ENCODE results near the gene DNMT3B.

The DNMT3B gene

GRCh38 chr20:32841632-32842031 is 79.4 kb downstream of the DNMT3B start:
- no peak overlapping the region for H3K27ac ChIP-seq
- no peaks in the 10 kb centered on the region for H3K27me3 ChIP-seq
- TF ChIP-seq, protein P1, sequence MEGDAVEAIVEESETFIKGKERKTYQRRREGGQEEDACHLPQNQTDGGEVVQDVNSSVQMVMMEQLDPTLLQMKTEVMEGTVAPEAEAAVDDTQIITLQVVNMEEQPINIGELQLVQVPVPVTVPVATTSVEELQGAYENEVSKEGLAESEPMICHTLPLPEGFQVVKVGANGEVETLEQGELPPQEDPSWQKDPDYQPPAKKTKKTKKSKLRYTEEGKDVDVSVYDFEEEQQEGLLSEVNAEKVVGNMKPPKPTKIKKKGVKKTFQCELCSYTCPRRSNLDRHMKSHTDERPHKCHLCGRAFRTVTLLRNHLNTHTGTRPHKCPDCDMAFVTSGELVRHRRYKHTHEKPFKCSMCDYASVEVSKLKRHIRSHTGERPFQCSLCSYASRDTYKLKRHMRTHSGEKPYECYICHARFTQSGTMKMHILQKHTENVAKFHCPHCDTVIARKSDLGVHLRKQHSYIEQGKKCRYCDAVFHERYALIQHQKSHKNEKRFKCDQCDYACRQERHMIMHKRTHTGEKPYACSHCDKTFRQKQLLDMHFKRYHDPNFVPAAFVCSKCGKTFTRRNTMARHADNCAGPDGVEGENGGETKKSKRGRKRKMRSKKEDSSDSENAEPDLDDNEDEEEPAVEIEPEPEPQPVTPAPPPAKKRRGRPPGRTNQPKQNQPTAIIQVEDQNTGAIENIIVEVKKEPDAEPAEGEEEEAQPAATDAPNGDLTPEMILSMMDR (IDR thresholded peaks at IDR 0.05): no peak
- H3K4me1 ChIP-seq (ENCODE audit: control insufficient read depth in 1 of 2, insufficient read depth in 1 of 2, low read depth in 1 of 2, low read length in 1 of 2): peaks cover 0 to 4% of the 10 kb centered on the region in 2 experiments
- H3K36me3 ChIP-seq: peaks cover 95% of the 10 kb centered on the region
- H3K9me3 ChIP-seq: no peaks in the 10 kb centered on the region
- H3K4me3 ChIP-seq (ENCODE audit: low read depth in 1 of 2, low read length in 1 of 2): no peak overlapping the region

DNA sequence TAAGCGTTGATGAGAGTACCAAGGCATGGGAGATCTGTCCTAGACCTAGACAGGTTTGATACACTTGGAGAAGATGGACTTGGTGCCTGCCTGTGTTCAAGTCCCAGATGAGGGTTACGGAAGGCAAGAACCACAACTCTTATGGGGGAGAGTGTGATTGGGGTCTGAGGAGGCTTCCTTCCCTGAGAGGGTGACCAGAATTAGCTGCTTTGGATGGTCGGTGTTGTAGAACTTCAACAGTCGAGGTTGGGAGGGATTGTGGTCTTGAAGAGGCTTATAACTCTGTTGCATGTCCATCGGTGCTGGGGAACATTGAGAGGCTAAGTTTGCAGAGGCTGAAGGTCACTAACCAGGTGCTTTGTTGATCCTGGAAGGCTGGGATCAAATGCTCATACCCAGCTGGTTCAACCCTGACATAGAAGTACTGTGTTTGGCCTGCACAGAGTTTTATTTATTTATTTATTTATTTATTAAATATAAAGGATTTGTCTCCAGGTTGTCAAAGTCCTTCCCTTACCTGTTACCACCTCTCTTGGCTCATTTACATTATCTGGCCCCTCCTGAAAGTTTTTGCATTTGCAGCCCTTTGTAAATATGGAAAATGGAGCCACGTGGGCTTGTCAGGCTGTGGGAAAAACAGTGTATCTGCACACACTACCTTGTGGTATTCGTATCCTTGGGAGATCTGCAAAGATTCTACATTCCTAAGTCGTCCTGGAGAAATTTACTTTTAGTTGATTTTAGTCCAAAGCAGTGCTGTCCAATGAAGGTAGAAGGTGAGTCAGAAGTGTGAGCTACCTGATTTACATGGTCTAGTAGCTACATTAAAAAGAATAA is 80.7 kb downstream of the DNMT3B start:
- Histone ChIP-seq H3K36me3 (peaks cover 95% of the 10 kb centered on the region), H3K4me1 (ENCODE audit: control insufficient read depth in 1 of 2, insufficient read depth in 1 of 2, low read depth in 1 of 2, low read length in 1 of 2) (peaks cover 0 to 4% of the 10 kb centered on the region in 2 experiments), H3K9me3 (no peaks in the 10 kb centered on the region), H3K27ac (no peak overlapping the region), H3K4me3 (ENCODE audit: low read depth in 1 of 2, low read length in 1 of 2) (no peak overlapping the region), H3K27me3 (no peaks in the 10 kb centered on the region)
- TF ChIP-seq, protein P1 (IDR thresholded peaks at IDR 0.05): no peak

DNA sequence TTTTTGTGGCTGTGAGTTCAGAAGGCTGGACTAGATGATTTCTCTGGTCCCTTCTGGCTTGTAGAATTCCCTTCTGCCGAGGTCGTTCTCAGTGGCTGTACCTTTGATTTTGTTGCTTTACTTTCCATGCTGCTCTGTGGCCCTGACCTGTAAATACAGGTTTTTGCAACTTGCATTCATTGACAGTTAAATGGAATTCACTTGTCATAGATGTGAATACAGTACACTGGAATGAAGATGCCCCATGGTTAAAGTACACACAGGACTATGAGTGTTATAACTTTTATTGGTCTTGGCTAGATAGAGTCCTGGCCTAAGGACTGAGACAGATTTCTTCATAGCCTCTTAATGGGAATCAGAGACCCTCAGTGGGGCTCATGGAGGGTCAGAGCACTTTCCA is 83.6 kb downstream of the DNMT3B start:
- TF ChIP-seq, protein P1 (IDR thresholded peaks at IDR 0.05): no peak
- H3K36me3 ChIP-seq: peaks cover 92% of the 10 kb centered on the region

GRCh38 chr20:32846852-32847251 is 84.7 kb downstream of the DNMT3B start:
- Histone ChIP-seq H3K4me1 (ENCODE audit: control insufficient read depth in 1 of 2, insufficient read depth in 1 of 2, low read depth in 1 of 2, low read length in 1 of 2) (no peaks in the 10 kb centered on the region), H3K9me3 (no peaks in the 10 kb centered on the region), H3K27me3 (no peaks in the 10 kb centered on the region), H3K27ac (no peak overlapping the region), H3K4me3 (ENCODE audit: low read depth in 1 of 2, low read length in 1 of 2) (no peak overlapping the region), H3K36me3 (peaks cover 92% of the 10 kb centered on the region)
- TF ChIP-seq, protein P1 (IDR thresholded peaks at IDR 0.05): no peak

More for the DNA sequence above, 83.6 kb downstream of the DNMT3B start:
- H3K4me1 ChIP-seq (ENCODE audit: control insufficient read depth in 1 of 2, insufficient read depth in 1 of 2, low read depth in 1 of 2, low read length in 1 of 2): peaks cover 0 to 4% of the 10 kb centered on the region in 2 experiments
- H3K4me3 ChIP-seq (ENCODE audit: low read depth in 1 of 2, low read length in 1 of 2): no peak overlapping the region
- no peak overlapping the region for H3K27ac ChIP-seq
- H3K27me3 ChIP-seq: no peaks in the 10 kb centered on the region
- H3K9me3 ChIP-seq: no peaks in the 10 kb centered on the region

GRCh38 chr20:32847964-32848363 is 85.8 kb downstream of the DNMT3B start:
- TF ChIP-seq, protein P1 (IDR thresholded peaks at IDR 0.05): no peak
- Histone ChIP-seq H3K4me1 (ENCODE audit: control insufficient read depth in 1 of 2, insufficient read depth in 1 of 2, low read depth in 1 of 2, low read length in 1 of 2) (no peaks in the 10 kb centered on the region), H3K4me3 (ENCODE audit: low read depth in 1 of 2, low read length in 1 of 2) (no peak overlapping the region), H3K36me3 (peaks cover 90% of the 10 kb centered on the region), H3K9me3 (no peaks in the 10 kb centered on the region), H3K27ac (no peak overlapping the region), H3K27me3 (no peaks in the 10 kb centered on the region)

Data from neutrophil (primary cell).